Activated T-cell treated with anti-CD3 and anti-CD28 coated beads for 48 hours (primary cell): ENCODE measurements around the gene RYR3.

Experiments used
- DNase-seq: peaks from one replicate; pipeline ENCODE4 v3.0.0-alpha.2; 2020; ENCODE audit warnings: low read depth

RYR3 gene

GRCh38 chr15:33384307-33384706 is 73.5 kb downstream of the RYR3 start:
- no peak for DNase-seq

- no peak for DNase-seq
Observed at GRCh38 chr15:33392453-33392852, 81.7 kb downstream of the RYR3 start.

GRCh38 chr15:33393546-33393945 is 82.8 kb downstream of the RYR3 start:
- no peak for DNase-seq

- no peak for DNase-seq
Observed at GRCh38 chr15:33395321-33395720, 84.6 kb downstream of the RYR3 start.

GRCh38 chr15:33395846-33396245 is 85.1 kb downstream of the RYR3 start:
- DNase-seq, result no peak

GRCh38 chr15:33396475-33396874 is 85.7 kb downstream of the RYR3 start:
- no peak for DNase-seq

- no peak for DNase-seq
Observed at GRCh38 chr15:33398555-33398954, 87.8 kb downstream of the RYR3 start.

- DNase-seq, result no peak
Observed at GRCh38 chr15:33400941-33401340, 90.2 kb downstream of the RYR3 start.

- no peak for DNase-seq
Observed at GRCh38 chr15:33402600-33402999, 91.8 kb downstream of the RYR3 start.

GRCh38 chr15:33405096-33405495 is 94.3 kb downstream of the RYR3 start:
- no peak for DNase-seq

GRCh38 chr15:33411596-33412540 is 101.1 kb downstream of the RYR3 start:
- no peak for DNase-seq

GRCh38 chr15:33419701-33420100 is 108.9 kb downstream of the RYR3 start:
- DNase-seq, result no peak

GRCh38 chr15:33424025-33424424 is 113.3 kb downstream of the RYR3 start:
- DNase-seq, result no peak

- no peak for DNase-seq
Observed at GRCh38 chr15:33425142-33425541, 114.4 kb downstream of the RYR3 start.

- DNase-seq, result no peak
Observed at GRCh38 chr15:33430577-33430976, 119.8 kb downstream of the RYR3 start.

- DNase-seq, result no peak
Observed at GRCh38 chr15:33433821-33434220, 123.1 kb downstream of the RYR3 start.

GRCh38 chr15:33438396-33438795 is 127.6 kb downstream of the RYR3 start:
- no peak for DNase-seq

GRCh38 chr15:33440900-33441299 is 130.1 kb downstream of the RYR3 start:
- no peak for DNase-seq

GRCh38 chr15:33442449-33442848 is 131.7 kb downstream of the RYR3 start:
- DNase-seq, result no peak

GRCh38 chr15:33443708-33444107 is 132.9 kb downstream of the RYR3 start:
- DNase-seq, result no peak

GRCh38 chr15:33445984-33446383 is 135.2 kb downstream of the RYR3 start:
- DNase-seq, result no peak

- no peak for DNase-seq
Observed at GRCh38 chr15:33448151-33448550, 137.4 kb downstream of the RYR3 start.

- DNase-seq, result no peak
Observed at GRCh38 chr15:33448961-33449606, 138.3 kb downstream of the RYR3 start.
